ENCODE results near the gene ENAH.

ENAH gene

GRCh38 chr1:225561675-225562074 is 91.2 kb downstream of the ENAH start:
- TF ChIP-seq TAF1 (IDR thresholded peaks at IDR 0.05; ENCODE audit: borderline replicate concordance, insufficient read depth, low read length) (no peak), SIN3A (IDR thresholded peaks at IDR 0.05; ENCODE audit: borderline replicate concordance, insufficient read depth, low read length) (no peak), REST (IDR thresholded peaks at IDR 0.05; ENCODE audit: insufficient read depth in 1 of 2, low read depth in 2 of 2, low read length in 2 of 2) (no peak), FOXP2 (optimal IDR thresholded peaks at IDR 0.05; ENCODE audit: borderline replicate concordance, extremely low read depth, extremely low read length, insufficient read depth) (no peak), POLR2AphosphoS5 (IDR thresholded peaks at IDR 0.05; ENCODE audit: low read depth, low read length) (no peak)

- TF ChIP-seq POLR2AphosphoS5 (IDR thresholded peaks at IDR 0.05; ENCODE audit: low read depth, low read length) (no peak), SIN3A (IDR thresholded peaks at IDR 0.05; ENCODE audit: borderline replicate concordance, insufficient read depth, low read length) (no peak), REST (IDR thresholded peaks at IDR 0.05; ENCODE audit: insufficient read depth in 1 of 2, low read depth in 2 of 2, low read length in 2 of 2) (no peak), FOXP2 (optimal IDR thresholded peaks at IDR 0.05; ENCODE audit: borderline replicate concordance, extremely low read depth, extremely low read length, insufficient read depth) (no peak), TAF1 (IDR thresholded peaks at IDR 0.05; ENCODE audit: borderline replicate concordance, insufficient read depth, low read length) (no peak)
These were observed 93.0 kb downstream of the ENAH start for GRCh38 chr1:225559902-225560301.

GRCh38 chr1:225559326-225559725 is 93.6 kb downstream of the ENAH start:
- TF ChIP-seq REST (IDR thresholded peaks at IDR 0.05; ENCODE audit: insufficient read depth in 1 of 2, low read depth in 2 of 2, low read length in 2 of 2), result no peak
- no peak for TF ChIP-seq POLR2AphosphoS5 (IDR thresholded peaks at IDR 0.05; ENCODE audit: low read depth, low read length)
- TF ChIP-seq SIN3A (IDR thresholded peaks at IDR 0.05; ENCODE audit: borderline replicate concordance, insufficient read depth, low read length), result no peak
- no peak for TF ChIP-seq TAF1 (IDR thresholded peaks at IDR 0.05; ENCODE audit: borderline replicate concordance, insufficient read depth, low read length)
- no peak for TF ChIP-seq FOXP2 (optimal IDR thresholded peaks at IDR 0.05; ENCODE audit: borderline replicate concordance, extremely low read depth, extremely low read length, insufficient read depth)

GRCh38 chr1:225556694-225557093 is 96.2 kb downstream of the ENAH start:
- no peak for TF ChIP-seq REST (IDR thresholded peaks at IDR 0.05; ENCODE audit: insufficient read depth in 1 of 2, low read depth in 2 of 2, low read length in 2 of 2)
- no peak for TF ChIP-seq SIN3A (IDR thresholded peaks at IDR 0.05; ENCODE audit: borderline replicate concordance, insufficient read depth, low read length)
- no peak for TF ChIP-seq FOXP2 (optimal IDR thresholded peaks at IDR 0.05; ENCODE audit: borderline replicate concordance, extremely low read depth, extremely low read length, insufficient read depth)

GRCh38 chr1:225555821-225556220 is 97.1 kb downstream of the ENAH start:
- TF ChIP-seq REST (IDR thresholded peaks at IDR 0.05; ENCODE audit: insufficient read depth in 1 of 2, low read depth in 2 of 2, low read length in 2 of 2) (no peak), POLR2AphosphoS5 (IDR thresholded peaks at IDR 0.05; ENCODE audit: low read depth, low read length) (no peak), FOXP2 (optimal IDR thresholded peaks at IDR 0.05; ENCODE audit: borderline replicate concordance, extremely low read depth, extremely low read length, insufficient read depth) (no peak), SIN3A (IDR thresholded peaks at IDR 0.05; ENCODE audit: borderline replicate concordance, insufficient read depth, low read length) (no peak), TAF1 (IDR thresholded peaks at IDR 0.05; ENCODE audit: borderline replicate concordance, insufficient read depth, low read length) (no peak)
